NCI-H1105 treated with DMSO at 0.1 percent for 48 hours (cell line): ENCODE data around the gene ZNF710.

Source experiments
- DNase-seq: peaks from one replicate; lab custom pipeline; 2025; lab: John Stamatoyannopoulos, UW

The ZNF710 gene

GRCh38 chr15:90079619-90080457, 78.7 kb downstream of the ZNF710 start:
- DNase-seq = no peak

- DNase-seq = no peak
Measured at GRCh38 chr15:90080458-90080755, 79.3 kb downstream of the ZNF710 start.

- DNase-seq = no peak
Measured at GRCh38 chr15:90080818-90081393, 79.8 kb downstream of the ZNF710 start.

GRCh38 chr15:90082140-90082715, 81.1 kb downstream of the ZNF710 start:
- no peak for DNase-seq

GRCh38 chr15:90083419-90083818, 82.3 kb downstream of the ZNF710 start:
- no peak for DNase-seq

- no peak for DNase-seq
Measured at GRCh38 chr15:90083954-90084607, 83.0 kb downstream of the ZNF710 start.

GRCh38 chr15:90084876-90085423, 83.8 kb downstream of the ZNF710 start:
- DNase-seq = no peak

GRCh38 chr15:90085565-90085964, 84.4 kb downstream of the ZNF710 start:
- DNase-seq = no peak

- peak; percentile 2 for DNase-seq
Measured at GRCh38 chr15:90086868-90087268, 85.7 kb downstream of the ZNF710 start.

- no peak for DNase-seq
Measured at GRCh38 chr15:90087454-90088154, 86.5 kb downstream of the ZNF710 start.

GRCh38 chr15:90090226-90090848, 89.2 kb downstream of the ZNF710 start:
- no peak for DNase-seq

GRCh38 chr15:90091156-90091931, 90.2 kb downstream of the ZNF710 start:
- DNase-seq = no peak

GRCh38 chr15:90095521-90095959, 94.4 kb downstream of the ZNF710 start:
- no peak for DNase-seq

- no peak for DNase-seq
Measured at GRCh38 chr15:90097475-90097874, 96.4 kb downstream of the ZNF710 start.

GRCh38 chr15:90099072-90099867, 98.1 kb downstream of the ZNF710 start:
- no peak for DNase-seq

GRCh38 chr15:90099868-90100831, 99.0 kb downstream of the ZNF710 start:
- DNase-seq = no peak

- peak; percentile 32 for DNase-seq
Measured at GRCh38 chr15:90101130-90101968, 100.2 kb downstream of the ZNF710 start.
